ENCODE data around the gene WFDC12. TPM values are rescaled to one million over a fixed set of nuclear protein-coding genes. Genes with fewer than 3 reads are reported as not detected.

Gene WFDC12
- total and polyA plus RNA-seq, 10 donors = not detected

DNA sequence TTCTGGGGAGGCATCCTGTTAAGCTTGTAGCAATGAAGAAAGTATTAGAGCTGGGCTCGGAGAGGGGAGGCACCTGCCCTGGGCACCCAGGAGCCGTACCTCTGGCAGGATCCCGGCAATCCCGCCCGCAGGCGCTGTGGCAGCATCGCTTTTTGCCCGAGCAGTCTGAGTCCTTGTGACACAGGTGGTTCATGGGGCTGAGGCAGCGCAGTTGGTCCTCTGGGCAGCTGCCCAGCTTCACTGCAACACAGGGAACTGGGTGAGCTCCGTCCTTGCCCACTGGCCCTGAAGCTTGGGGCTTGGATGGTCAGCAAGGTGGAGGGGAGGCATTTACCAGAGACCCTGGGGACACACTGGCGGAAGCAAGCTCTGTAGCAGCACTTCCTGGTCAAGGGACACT is 14.0 kb downstream of the WFDC12 start:
- H3K9me3 ChIP-seq = no peaks in the 10 kb centered on the region
- WGBS, 5 donors = 78 to 94% (median 90%) methylated on average over 5 to 11 of the region's 11 CpGs
- H3K27ac ChIP-seq = no peak overlapping the region
- no peak overlapping the region for H3K4me3 ChIP-seq
- intact Hi-C loops (cut with DNase I; ENCODE audit: low total_unique reads) = no loop called here
- TF ChIP-seq POLR2A (IDR thresholded peaks at IDR 0.05) (no peak), POLR2AphosphoS5 (IDR thresholded peaks at IDR 0.05) (no peak)
- TF ChIP-seq, protein P1, sequence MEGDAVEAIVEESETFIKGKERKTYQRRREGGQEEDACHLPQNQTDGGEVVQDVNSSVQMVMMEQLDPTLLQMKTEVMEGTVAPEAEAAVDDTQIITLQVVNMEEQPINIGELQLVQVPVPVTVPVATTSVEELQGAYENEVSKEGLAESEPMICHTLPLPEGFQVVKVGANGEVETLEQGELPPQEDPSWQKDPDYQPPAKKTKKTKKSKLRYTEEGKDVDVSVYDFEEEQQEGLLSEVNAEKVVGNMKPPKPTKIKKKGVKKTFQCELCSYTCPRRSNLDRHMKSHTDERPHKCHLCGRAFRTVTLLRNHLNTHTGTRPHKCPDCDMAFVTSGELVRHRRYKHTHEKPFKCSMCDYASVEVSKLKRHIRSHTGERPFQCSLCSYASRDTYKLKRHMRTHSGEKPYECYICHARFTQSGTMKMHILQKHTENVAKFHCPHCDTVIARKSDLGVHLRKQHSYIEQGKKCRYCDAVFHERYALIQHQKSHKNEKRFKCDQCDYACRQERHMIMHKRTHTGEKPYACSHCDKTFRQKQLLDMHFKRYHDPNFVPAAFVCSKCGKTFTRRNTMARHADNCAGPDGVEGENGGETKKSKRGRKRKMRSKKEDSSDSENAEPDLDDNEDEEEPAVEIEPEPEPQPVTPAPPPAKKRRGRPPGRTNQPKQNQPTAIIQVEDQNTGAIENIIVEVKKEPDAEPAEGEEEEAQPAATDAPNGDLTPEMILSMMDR (IDR thresholded peaks at IDR 0.05 in 8 of 11, conservative IDR thresholded peaks at IDR 0.05 in 3 of 11) = no peak
- H3K36me3 ChIP-seq = no peaks in the 10 kb centered on the region
- H3K27me3 ChIP-seq (replicated peaks in 1 of 7) = peaks cover 0 to 62% (median 0%) of the 10 kb centered on the region in 7 donors
- no peaks in the 10 kb centered on the region for H3K4me1 ChIP-seq
- no peak for DNase-seq

DNA sequence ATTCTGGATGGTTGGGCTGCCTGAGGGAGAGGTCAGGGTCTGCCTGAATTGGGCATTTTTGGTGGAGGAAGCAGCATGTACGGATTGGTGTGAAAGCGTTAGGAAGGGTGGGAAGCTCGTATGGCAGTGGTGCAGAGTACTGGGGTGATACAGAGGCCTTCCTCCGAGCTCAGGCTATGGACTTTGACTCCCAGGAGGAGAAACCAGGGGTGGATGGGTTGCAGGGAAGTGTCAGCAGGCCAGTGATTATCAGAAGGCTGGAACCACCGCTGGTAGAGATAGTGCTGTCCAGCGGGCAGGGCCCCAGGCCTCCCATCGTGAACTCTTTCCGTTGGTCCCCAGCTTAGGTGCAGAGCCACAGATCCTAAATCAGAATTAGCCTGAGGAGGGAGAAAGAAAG is 14.6 kb downstream of the WFDC12 start:
- 73 to 87% (median 85%) methylated on average over 7 to 8 of the region's 8 CpGs for WGBS, 5 donors
- no peak overlapping the region for H3K4me3 ChIP-seq
- no peaks in the 10 kb centered on the region for H3K4me1 ChIP-seq
- intact Hi-C loops (cut with DNase I; ENCODE audit: low total_unique reads) = no loop called here
- H3K36me3 ChIP-seq = no peaks in the 10 kb centered on the region
- DNase-seq = no peak
- no peaks in the 10 kb centered on the region for H3K9me3 ChIP-seq
- peaks cover 0 to 55% (median 0%) of the 10 kb centered on the region in 7 donors for H3K27me3 ChIP-seq (replicated peaks in 1 of 7)
- TF ChIP-seq, protein P1 (IDR thresholded peaks at IDR 0.05 in 8 of 11, conservative IDR thresholded peaks at IDR 0.05 in 3 of 11) = no peak
- TF ChIP-seq POLR2A (IDR thresholded peaks at IDR 0.05) (no peak), POLR2AphosphoS5 (IDR thresholded peaks at IDR 0.05) (no peak)
- H3K27ac ChIP-seq = no peak overlapping the region

DNA sequence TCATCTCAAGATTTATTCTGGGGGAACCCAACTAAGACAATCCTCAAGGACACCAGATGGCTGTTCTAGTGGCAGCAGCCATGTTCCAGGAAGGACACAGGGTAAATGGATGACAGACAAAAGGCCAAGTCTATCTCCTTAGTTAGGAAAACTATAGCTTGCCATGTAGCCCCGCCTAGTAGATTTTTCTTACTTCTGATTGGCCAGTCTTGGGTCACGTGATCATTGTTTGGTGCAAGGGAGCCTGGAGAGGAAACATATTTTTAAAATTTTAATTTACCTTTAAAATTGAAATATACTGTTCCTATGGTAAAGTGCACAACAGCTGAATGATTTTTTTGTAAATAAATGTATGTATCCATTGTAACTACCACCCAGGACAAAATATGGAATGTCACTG is 18.9 kb downstream of the WFDC12 start:
- Histone ChIP-seq H3K9me3 (no peaks in the 10 kb centered on the region), H3K36me3 (no peaks in the 10 kb centered on the region), H3K4me3 (no peak overlapping the region), H3K27ac (no peak overlapping the region), H3K27me3 (replicated peaks in 1 of 7) (peaks cover 0 to 61% (median 12%) of the 10 kb centered on the region in 7 donors), H3K4me1 (peaks cover 0 to 9% (median 6%) of the 10 kb centered on the region in 6 donors)
- no peak for DNase-seq
- TF ChIP-seq POLR2A (IDR thresholded peaks at IDR 0.05) (no peak), POLR2AphosphoS5 (IDR thresholded peaks at IDR 0.05) (no peak)
- TF ChIP-seq, protein P1 (IDR thresholded peaks at IDR 0.05 in 8 of 11, conservative IDR thresholded peaks at IDR 0.05 in 3 of 11) = no peak
- intact Hi-C loops (cut with DNase I; ENCODE audit: low total_unique reads) = no loop called here
- WGBS, 5 donors = 70 to 86% (median 84%) methylated on average over 2 of the region's 2 CpGs

DNA sequence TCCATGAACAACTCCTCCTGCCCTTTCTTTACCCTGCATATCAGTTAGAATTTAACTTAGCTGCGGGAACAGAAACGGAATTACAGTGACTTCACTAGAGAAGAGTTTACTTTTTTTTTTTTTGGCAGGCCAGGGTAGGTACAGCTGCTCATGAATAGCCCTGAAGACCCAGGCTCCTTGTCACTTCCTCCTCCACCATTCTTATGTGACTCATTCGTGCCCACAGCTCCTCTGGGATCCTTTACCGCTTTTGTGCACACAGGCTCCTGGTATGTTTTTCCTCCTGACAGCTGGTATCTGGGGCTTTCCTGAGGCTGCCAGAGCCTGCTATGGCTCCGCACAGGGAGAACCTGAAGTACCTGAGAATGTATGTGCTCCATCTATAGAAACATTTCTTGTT is 19.5 kb downstream of the WFDC12 start:
- intact Hi-C loops (cut with DNase I; ENCODE audit: low total_unique reads) = no loop called here
- no peak overlapping the region for H3K4me3 ChIP-seq
- H3K27ac ChIP-seq = no peak overlapping the region
- no peak for TF ChIP-seq POLR2AphosphoS5 (IDR thresholded peaks at IDR 0.05)
- no peak for DNase-seq
- H3K27me3 ChIP-seq (replicated peaks in 1 of 7) = peaks cover 0 to 61% (median 15%) of the 10 kb centered on the region in 7 donors
- peaks cover 0 to 11% (median 6%) of the 10 kb centered on the region in 6 donors for H3K4me1 ChIP-seq
- H3K9me3 ChIP-seq = no peaks in the 10 kb centered on the region
- H3K36me3 ChIP-seq = no peaks in the 10 kb centered on the region
- WGBS, 5 donors = 58 to 80% (median 73%) methylated on average over 5 of the region's 5 CpGs

DNA sequence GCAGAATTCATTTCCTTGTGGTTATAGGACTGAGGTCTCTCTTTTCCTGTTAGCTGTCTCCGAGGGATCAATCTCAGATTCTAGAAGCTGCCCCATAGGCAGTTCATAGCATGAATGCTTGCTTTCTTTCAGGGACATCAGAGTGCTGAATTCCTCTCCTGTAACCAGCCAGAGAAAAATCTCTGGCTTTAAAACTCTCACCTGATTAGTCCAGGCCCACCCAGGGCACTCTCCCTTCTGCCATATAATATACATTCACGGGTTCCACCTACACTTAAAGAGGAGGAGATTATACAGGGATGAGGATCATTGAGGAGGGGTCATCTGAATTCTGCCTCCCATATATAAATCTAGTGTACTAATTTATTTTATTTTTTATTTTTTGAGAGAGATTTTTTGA is 21.2 kb downstream of the WFDC12 start:
- DNase-seq = no peak
- Histone ChIP-seq H3K9me3 (no peaks in the 10 kb centered on the region), H3K27ac (no peak overlapping the region), H3K4me3 (no peak overlapping the region), H3K36me3 (no peaks in the 10 kb centered on the region), H3K4me1 (peaks cover 2 to 19% (median 11%) of the 10 kb centered on the region in 6 donors), H3K27me3 (replicated peaks in 1 of 7) (peaks cover 1 to 71% (median 33%) of the 10 kb centered on the region in 7 donors)
- intact Hi-C loops (cut with DNase I; ENCODE audit: low total_unique reads) = no loop called here
- TF ChIP-seq POLR2A (IDR thresholded peaks at IDR 0.05) (no peak), POLR2AphosphoS5 (IDR thresholded peaks at IDR 0.05) (no peak)
- TF ChIP-seq, protein P1 (IDR thresholded peaks at IDR 0.05 in 8 of 11, conservative IDR thresholded peaks at IDR 0.05 in 3 of 11) = no peak
- WGBS, 5 donors = 40 to 55% (median 51%) methylated on average over 2 of the region's 2 CpGs

Measured in spleen (tissue), 11 donors.